SK-N-MC (cell line): ENCODE results near the gene SQSTM1.

Experiments
- EZH2 ChIP-seq: fragments of 200-600 bp; sonication (generic); IDR thresholded peaks from one replicate; pipeline ENCODE4 v1.6.1; 2017; ENCODE audit warnings: antibody characterized with exemption
- FOXP2 ChIP-seq: optimal IDR thresholded peaks from 2 replicates; pipeline ENCODE3; 2011; ENCODE audit warnings: mild to moderate bottlenecking, moderate library complexity; ENCODE audit not compliant: insufficient read depth; ENCODE audit errors: extremely low read length, control extremely low read depth
- POLR2AphosphoS5 ChIP-seq: IDR thresholded peaks from 2 replicates; pipeline ENCODE4 v1.6.1; 2012; ENCODE audit warnings: mild to moderate bottlenecking, low read depth, low read length, borderline replicate concordance

GRCh38 chr5:179830818-179831468, 10.2 kb downstream of the SQSTM1 start:
- TF ChIP-seq EZH2 (no peak), FOXP2 (no peak), POLR2AphosphoS5 (no peak)
